Activated CD8-positive, alpha-beta memory T cell treated with anti-CD3 and anti-CD28 coated beads, Interleukin-2, amount 50 U/mL, for 24 hours (primary cell): Measurements from ENCODE around the gene LGSN.
"Not testable (repeated sequence)": the region's sequence is repeated elsewhere in the genome, so short reads cannot be mapped to it uniquely, and the experiment has no call there.

ENCODE experiments used
- DNase-seq: peaks from one replicate; pipeline ENCODE4 v3.0.0-alpha.2; 2020; ENCODE audit errors: extremely low read depth

The LGSN gene, protein sequence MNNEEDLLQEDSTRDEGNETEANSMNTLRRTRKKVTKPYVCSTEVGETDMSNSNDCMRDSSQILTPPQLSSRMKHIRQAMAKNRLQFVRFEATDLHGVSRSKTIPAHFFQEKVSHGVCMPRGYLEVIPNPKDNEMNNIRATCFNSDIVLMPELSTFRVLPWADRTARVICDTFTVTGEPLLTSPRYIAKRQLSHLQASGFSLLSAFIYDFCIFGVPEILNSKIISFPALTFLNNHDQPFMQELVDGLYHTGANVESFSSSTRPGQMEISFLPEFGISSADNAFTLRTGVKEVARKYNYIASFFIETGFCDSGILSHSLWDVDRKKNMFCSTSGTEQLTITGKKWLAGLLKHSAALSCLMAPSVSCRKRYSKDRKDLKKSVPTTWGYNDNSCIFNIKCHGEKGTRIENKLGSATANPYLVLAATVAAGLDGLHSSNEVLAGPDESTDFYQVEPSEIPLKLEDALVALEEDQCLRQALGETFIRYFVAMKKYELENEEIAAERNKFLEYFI

DNA sequence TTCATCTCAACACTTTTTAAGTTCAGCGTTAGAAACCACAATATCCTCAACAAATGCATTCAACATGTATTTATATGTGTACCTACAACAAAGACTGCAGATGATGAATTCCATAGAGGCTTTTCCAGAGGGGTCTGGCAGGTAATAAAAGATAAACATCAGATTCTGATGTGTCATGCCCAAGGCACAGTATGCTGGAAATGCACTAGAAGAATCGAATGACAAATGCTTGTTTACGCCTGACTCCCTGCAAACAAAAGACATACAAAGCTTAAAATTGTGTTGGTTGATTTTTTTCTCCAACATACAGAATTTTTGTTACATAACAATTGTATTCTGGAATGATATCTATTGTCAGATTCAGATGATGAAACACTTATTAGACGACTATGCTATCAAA is at the start of gene LGSN:
TSS of gene LGSN (minus strand) at position 45 of the 400 bp plus-strand sequence. CDS start at position 5, 40 bp downstream.
- DNase-seq, result no peak

DNA sequence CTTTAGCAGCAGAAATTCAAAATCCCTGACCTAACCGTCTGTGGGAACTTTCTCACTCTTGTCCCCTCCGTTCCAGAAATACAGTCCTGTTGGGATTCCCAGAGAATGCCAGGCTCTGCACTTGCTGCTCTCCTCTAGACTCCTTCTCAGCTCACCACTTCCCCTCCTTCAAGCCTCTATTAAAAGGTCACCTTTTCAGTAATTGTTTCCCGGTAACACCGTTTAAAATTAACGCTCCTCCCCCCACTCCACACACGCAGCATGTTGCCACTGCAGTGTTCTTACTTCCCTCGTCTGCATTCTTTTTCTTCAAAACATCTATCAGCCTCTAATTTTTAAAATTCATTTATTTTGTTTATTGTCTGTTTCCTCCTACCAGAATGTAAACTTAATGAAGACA is 48.6 kb upstream of the LGSN start:
- DNase-seq, result no peak

DNA sequence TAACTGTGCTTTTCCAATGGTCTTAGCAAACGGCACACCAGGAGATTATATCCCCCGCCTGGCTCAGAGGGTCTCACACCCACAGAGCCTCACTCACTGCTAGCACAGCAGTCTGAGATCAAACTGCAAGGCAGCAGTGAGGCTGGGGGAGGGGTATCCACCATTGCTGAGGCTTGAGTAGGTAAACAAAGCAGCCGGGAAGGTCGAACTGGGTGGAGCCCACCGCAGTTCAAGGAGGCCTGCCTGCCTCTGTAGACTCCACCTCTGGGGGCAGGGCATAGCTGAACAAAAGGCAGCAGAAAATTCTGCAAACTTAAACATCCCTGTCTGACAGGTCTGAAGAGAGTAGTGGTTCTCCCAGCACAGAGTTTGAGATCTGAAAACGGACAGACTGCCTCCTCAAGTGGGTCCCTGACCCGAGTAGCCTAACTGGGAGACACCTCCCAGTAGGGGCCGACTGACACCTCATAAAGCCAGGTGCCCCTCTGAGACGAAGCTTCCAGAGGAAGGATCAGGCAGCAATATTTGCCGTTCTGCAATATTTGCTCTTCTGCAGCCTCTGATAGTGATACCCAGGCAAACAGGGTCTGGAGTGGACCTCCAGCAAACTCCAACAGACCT is 42.8 kb upstream of the LGSN start:
- not testable (repeated sequence) for DNase-seq

DNA sequence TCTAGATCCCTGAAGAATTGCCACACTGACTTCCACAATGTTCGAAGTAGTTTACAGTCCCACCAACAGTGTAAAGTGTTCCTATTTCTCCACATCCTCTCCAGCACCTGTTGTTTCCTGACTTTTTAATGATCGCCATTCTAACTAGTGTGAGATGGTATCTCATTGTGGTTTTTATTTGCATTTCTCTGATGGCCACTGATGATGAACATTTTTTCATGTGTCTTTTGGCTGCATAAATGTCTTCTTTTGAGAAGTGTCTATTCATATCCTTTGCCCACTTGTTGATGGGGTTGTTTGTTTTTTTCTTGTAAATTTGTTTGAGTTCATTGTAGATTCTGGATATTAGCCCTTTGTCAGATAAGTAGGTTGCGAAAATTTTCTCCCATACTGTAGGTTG is 37.6 kb upstream of the LGSN start:
- DNase-seq, result not testable (repeated sequence)

DNA sequence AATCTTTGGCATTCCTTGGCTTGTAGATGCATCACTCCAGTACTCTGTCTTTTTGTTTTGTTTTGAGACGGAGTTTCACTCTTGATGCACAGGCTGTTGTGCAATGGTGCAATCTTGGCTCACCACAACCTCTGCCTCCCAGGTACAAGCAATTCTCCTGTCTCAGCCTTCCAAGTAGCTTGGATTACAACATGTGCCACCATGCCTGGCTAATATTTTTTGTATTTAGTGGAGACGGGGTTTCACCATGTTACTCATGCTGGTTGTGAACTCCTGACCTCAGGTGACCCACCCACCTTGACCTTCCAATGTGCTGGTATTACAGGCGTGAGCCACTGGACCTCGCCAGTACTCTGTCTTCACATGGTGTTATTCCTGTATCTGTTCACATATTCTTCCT is 35.8 kb upstream of the LGSN start:
- no peak for DNase-seq

DNA sequence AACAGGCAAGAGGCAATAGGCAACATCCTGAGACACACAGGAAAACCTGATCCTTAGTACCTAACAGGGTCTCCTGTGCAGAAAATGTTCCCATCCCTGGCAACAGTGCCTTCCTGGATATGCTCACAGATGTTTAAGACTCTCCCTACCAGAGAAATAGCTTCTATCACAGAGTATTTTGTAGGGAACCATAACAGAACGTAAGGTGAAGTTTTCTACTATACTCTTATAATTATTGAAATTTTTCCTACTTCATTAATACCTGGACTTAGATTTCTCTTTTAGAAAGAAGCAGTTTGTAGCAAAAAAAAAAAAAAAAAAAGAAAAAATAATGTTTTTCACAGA is 33.5 kb upstream of the LGSN start:
- DNase-seq, result no peak

DNA sequence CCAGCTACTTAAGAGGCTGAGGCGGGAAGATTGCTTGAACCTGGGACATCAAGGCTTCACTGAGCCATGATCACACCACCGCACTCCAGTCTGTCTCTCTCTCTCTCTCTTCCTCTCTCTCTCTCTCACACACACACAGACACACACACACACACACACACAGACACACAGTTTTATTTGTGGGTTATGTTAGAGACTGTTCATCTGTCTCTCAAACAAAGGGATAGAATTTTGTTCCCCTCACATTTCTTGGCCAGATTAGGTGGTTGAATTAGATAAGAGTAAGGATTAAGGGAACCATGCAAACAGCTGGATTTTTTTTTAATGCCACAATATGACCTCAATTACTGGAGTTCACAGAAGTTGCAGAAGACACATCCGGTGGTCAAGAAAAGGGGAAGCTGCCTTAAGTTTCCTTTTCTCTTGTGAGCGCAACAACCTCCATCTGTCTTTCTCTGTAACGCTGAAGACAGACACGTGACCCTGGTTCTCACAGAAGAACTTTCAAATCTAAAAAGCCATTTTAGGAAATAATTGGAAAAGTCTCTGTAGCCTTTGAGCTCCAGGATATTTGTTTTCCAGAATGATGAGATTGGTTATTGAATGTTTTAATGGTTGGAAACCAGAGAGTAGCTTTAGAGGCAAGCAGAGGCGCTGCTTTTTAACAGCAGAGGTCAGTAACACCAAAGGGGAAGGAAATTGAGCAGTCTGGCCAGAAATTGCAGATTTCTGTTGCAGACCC is 32.9 kb upstream of the LGSN start:
- DNase-seq, result no peak

DNA sequence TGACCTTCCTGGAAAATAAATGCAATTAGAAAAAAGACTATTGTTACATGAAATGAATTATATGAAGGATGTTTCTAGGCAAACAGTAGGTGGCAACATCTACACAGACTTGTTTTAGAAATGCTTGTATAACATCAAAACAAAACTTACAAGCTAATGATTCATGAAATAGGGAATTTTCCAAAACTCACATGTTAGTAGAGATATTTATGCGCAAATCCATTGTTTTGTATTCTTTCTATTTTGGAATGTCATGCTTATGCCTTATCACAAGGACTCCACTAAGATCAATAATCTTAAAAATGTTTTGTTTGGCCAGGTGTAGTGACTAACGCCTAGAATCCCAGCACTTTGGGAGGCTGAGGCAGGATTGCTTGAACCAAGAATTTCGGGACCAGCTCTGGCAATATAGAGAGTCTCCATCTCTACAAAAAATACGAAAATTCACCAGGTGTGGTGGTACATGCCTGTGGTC is 32.3 kb upstream of the LGSN start:
- DNase-seq, result no peak

DNA sequence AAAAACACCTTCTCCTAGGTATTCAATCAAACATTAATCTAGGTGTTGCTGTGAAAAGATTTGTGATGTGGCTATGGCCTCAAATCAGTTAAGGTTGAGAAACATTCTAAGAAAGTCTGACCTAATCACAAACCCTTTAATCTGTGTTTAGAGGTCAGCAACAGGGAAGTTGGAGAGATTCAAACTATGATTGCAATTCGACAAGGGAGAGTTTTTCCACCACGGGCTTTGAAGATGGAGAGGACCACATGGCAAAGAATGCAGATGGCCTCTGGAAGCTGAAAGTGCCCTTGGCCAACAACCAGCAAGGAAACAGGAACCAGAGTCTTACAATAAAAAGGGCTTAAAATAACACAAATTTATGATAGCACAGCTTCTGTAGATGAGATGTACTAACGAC is 29.6 kb upstream of the LGSN start:
- DNase-seq, result no peak

DNA sequence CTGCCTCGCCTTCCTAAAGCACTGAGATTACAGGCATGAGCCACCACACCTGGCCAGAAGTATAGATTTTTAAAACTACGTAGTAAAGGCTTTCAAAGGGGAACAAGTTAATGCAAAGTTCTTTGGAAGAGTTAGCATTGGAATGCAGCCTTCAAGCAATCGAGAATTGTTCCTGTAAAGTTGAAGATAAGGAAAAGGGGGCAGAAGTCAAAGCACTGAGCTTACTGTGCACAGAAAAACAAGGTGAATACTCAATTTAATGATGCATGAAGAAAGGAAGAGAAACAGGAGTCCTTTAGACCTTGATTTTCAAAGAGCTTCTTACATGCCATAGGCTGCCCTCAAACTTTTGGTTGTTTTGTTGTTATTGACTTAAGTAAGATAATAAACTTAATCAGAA is 29.1 kb upstream of the LGSN start:
- DNase-seq, result no peak

DNA sequence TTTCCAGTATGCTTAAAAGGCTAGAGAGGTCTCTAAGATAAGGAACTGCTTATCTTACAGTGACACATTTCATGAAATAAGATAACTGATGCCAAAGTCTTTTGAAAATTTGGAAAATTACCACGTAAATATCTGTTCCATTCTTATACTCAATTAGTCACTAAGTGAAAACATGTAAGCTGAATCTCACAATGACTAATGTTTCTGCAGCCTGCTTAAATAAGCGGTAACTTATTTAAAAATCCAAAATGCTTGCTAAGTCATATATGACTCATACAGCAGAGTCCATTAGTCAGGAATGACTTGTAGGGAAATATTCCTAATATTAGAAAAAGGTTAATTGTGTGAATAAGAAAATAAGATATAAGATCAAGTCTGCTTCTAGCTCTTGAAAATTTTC is 27.8 kb upstream of the LGSN start:
- no peak for DNase-seq

DNA sequence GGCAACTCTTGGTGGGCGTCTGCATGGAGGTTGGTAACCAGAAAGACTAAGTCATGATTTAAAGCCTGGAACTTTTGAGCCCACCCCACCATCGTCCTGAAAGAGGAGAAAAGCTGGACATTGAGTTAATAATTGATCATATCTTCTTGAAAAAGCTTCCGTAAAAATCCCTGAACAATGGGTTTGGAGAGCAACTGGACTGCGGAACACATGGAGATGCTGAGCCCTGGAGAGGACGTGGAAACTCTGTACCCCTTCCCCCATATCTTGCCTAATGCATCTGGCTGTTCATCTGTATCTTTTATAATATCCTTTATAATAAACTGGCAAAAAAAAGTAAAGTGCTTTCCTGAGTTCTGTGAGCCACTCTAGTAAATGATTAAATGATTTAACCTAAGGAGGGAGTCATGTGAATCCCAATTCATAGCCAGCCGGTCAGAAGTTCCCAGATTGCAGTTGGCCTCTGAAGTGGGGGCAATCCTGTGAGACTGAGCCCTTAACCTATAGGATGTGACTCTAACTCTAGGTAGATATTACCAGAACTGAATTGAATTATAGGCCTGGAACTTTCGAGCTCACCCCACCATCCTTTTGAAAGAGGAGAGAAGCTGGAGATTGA is 26.5 kb upstream of the LGSN start:
- no peak for DNase-seq

DNA sequence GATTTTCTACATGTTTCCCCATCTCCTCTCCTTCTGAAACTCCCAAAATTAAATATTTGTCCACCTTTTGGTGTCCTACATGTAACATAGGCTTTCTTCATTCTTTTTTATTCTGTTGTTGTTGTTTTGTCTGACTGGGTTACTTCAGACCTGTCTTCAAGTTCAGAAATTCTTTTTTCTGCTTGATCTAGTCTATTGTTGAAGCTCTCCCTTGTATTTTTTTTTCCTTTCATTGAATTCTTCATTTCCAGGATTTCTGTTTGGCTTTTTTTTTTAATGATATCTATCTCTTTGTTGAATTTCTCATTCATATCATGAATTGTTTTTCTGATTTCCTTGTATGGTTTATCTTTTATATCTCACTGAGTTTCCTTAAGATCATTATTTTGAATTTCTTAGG is 20.6 kb upstream of the LGSN start:
- no peak for DNase-seq

DNA sequence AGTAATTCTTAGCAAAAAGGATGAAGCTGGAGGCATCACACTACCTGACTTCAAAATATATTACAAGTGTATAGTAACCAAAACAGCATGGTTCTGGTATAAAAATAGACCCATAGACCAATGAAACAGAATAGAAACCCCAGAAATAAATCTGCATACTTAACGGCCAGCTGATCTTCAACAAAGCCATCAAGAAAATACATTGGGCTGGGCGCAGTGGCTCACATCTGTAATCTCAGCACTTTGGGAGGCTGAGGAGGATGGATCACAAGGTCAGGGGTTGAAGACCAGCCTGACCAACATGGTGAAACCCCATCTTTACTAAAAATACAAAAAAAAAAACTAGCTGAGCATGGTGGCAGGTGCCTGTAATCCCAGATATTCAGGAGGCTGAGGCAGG is 14.9 kb upstream of the LGSN start:
- not testable (repeated sequence) for DNase-seq

DNA sequence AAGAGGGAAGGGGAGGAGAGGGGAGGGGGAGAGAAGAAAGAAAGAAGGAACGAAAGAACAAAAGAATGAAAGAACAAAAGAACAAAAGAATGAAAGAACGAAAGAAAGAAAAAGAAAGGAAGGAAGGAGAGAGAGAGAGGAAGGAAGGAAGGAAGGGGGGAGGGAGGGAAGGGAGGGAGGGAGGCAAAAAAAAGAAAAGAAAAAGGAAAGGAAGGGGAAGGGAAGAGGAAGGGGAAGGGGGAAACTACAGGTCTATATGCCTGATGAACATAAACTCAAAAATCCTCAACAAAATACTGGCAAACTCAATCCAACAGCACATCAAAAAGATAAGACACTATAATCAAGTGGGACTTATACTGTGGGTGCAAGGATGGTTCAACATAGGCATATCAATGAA is 13.7 kb upstream of the LGSN start:
- DNase-seq, result no peak

DNA sequence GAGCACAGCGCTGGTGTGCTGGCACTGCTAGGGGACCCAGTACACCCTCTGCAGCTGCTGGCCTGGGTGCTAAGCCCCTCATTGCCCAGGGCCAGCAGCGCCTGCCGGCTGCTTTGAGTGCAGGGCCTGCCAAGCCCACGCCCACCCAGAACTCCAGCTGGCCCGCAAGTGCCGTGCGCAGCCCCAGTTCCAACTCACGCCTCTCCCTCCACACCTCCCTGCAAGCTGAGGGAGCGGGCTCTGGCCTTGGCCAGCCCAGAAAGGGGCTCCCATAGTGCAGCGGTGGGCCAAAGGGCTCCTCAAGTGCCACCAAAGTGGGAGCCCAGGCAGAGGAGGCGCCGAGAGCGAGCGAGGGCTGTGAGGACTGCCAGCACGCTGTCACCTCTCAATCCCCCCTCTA is 6.8 kb upstream of the LGSN start:
- DNase-seq, result not testable (repeated sequence)

DNA sequence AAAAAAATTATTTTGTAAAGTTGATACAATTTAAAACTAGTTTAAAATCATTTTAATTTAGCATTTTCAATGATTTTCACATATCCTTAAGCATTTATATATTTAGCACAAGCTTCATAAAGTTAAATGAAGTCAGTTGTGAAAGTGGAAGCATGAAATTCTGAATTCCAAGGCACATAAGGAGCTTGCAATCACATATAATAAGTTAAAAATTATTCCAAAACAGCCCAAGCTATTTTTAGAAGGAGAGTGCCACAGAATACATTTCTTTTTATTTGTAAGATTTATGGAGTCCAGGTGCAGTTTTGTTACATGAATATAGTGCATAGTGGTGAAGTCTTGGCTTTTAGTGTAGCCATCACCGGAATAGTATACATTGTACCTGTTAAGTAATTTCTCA is 3.2 kb upstream of the LGSN start:
- DNase-seq, result no peak

DNA sequence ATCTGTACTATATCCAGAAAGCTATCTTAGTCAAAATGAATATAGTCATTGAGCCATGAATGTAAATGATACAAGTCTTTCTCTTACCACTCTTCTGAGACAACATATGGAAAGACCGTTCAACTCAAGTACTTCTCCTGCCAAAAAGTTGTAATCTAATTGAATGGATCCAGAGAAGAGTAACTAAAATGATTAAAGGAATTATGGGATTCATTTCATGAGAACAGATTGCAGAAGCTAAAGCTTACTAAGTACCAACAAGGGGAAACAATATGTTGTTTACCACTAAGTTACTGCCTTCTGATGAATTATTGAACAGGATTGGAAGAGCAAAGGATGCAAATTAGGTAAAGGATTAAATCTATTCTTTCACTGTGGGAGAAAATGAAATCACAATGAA is 2.0 kb upstream of the LGSN start:
- DNase-seq, result no peak

DNA sequence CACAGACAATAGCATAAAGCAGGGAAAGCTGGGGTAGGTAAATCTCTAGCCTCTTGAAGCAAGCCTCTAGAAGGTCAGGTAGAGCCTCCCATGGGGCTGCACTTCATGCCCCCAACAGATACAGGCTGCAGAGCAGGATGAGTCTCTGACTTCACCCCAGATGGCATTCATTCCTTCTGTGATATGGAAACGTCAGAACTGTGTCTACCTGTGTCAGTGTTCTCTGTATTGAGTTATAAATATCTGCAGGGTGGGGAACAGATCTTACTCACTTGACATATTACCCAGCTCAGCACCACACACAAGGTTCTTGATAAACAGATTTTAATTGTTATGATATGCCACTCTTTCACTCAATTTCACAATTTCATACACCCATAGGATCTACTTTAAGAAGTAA is 2.1 kb downstream of the LGSN start:
- no peak for DNase-seq

DNA sequence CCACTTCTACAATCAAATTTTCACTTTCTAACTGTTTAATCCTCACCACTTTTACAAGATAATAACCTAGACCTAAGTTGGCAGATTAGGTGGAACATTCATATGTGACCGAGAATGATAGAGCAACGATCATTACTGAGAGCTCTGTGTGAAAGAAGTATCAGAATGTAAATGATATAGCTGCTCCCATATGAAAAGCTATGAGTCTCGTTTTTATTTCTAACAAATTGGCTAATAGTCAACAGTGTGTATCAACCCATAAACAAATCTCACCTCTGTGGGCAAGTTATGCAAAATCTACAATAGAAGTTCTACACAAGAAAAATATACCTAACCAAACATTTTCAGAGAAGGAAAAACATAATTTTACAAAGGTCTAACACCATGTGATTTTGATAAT is 3.7 kb downstream of the LGSN start:
- no peak for DNase-seq

DNA sequence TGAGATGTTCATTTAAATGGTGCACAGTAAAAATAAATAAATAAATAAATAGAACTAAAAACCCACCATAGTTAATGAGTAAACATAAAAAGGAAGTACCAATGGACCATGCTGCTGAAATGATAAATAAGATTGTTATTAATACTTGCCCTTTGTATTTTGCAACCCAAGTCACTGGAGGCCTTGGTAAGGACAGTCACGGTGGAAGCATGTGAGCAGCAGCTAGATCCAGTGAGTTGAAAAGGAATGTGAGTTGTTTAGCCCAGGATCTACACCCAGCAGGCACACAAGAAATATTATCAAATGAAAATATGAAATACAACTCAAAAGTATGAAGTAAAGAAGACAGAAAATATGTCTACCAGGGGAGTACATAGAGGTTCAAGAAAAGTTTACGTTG is 6.7 kb downstream of the LGSN start:
- no peak for DNase-seq

DNA sequence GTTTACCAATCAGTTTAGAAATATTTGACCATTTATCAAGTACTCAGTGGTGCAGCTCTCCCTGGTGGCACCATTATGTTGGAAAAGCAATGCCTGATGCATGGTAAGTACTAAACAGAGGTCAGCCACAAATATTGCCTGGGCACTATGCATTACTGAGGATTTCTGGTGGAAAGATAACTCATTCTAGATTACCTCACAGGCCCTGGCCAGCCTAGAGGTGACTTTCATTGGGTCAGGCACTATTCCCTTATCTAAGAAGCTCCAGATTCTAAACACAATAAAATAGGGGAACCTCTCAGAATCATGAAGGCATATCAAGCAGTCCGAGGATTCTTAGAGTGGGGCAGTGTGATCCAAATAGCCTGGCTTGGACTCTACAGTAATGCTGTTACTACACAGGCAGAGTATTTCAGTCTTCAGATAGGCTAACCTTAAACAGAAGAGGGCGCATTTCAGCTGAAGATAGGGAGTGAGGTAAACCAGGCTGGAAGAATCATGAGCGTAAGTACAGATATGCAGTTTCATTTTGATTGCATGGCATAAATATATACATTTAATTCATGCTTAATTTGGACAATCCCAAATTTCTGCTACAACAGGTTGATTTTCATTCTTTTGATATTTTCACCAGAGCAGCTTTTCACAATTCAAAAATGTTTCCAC is 12.1 kb downstream of the LGSN start:
- DNase-seq, result no peak
